GM18907 (cell line): Measurements from ENCODE around the gene LCE2D.
"Not testable (repeated sequence)": the region's sequence is repeated elsewhere in the genome, so short reads cannot be mapped to it uniquely, and the experiment has no call there.

Experiments used
- ATAC-seq: cut with Tn5 transposase; IDR thresholded peaks from one replicate; pipeline ENCODE4 v1.9.1; 2021; ENCODE audit warnings: mild to moderate bottlenecking, moderate library complexity; ENCODE audit not compliant: unreplicated experiment

Gene LCE2D, protein sequence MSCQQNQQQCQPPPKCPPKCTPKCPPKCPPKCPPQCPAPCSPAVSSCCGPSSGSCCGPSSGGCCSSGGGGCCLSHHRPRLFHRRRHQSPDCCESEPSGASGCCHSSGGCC

DNA sequence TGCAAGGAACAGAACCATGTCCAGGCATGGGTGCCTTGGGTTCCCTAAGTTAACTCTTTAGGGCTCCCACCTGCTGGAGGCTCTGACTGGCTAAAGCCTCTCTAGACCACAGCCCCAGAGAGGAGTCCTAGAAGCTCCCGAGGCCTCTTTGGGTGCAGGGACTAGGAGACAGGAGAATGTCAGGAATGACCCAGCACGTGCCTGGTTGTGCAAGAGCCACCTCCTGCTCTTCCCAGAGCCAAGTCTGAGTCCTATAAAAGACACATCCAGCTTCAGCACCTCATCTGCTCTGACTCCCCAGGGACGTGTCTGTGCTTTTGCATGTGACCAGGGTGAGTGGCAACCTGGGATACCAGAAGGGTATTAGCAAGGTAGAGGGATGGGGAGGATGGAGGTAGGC lies at the start of gene LCE2D:
Gene LCE2D, plus strand, starts transcription at position 283 of the 400 bp plus-strand sequence. CDS start 726 bp downstream, outside the sequence.
- ATAC-seq: no peak

DNA sequence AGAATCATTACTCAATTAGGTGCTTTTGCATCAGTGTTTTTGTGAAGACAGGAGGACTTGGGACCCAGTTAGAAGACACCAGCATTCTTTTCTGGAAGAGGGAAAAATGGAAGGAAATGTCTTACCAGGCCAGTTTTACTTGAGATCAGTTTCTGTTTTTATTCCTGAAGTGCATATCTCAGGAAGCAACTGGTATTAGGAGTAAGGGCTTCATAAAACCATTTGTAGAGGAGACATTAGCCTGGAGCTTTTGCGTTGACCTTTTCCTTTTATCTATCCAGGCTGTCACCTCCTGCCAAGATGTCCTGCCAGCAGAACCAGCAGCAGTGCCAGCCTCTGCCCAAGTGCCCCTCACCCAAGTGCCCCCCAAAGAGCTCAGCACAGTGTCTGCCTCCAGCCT lies 49.7 kb upstream of the LCE2D start, which contains the start of gene LCE3B:
Gene LCE3B, plus strand, starts transcription at position 301 of the 400 bp plus-strand sequence. Its CDS starts 0 bp downstream, at position 301.
- ATAC-seq: no peak

DNA sequence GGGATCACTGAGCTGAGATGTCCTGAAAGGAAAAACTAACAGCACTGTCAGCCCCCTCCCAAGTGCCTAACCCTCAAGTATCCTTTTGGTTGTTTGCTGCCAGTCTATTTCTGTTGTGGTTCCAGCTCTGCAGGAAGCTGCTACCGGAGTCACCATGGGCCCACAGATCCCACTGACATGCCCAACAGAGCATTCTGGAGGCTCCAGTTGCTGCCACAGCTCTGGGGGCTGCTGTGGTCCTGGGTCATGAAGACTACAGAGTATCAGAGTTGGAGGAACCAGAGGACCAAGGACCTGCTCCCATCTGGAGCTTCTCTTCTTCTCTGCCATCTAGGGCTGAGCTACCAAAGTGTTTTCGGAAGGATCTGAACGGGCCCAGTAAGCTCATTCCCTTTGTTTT lies 41.2 kb upstream of the LCE2D start:
- ATAC-seq: no peak

DNA sequence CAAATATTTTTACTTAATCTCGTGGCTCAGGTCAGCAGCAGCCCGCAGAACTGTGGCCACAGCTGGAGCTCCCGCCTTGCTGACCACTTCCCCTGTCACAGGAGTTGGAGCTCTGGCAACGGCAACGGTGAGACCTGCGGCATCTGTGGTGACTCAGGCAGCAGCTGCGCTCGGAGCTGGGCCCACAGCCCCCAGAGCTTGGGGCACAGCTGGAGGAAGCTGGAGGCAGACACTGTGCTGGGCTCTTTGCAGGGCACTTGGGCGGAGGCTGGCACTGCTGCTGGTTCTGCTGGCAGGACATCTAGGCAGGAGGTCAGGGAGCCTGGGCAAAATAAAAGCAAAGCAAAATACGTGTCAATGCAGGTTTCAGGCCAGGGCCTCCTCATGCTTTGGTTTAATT lies 40.4 kb upstream of the LCE2D start, which contains the start of gene LCE3A:
Gene LCE3A, minus strand, starts transcription at position 301 of the 400 bp plus-strand sequence. Its CDS starts 0 bp downstream, at position 301.
- no peak for ATAC-seq

DNA sequence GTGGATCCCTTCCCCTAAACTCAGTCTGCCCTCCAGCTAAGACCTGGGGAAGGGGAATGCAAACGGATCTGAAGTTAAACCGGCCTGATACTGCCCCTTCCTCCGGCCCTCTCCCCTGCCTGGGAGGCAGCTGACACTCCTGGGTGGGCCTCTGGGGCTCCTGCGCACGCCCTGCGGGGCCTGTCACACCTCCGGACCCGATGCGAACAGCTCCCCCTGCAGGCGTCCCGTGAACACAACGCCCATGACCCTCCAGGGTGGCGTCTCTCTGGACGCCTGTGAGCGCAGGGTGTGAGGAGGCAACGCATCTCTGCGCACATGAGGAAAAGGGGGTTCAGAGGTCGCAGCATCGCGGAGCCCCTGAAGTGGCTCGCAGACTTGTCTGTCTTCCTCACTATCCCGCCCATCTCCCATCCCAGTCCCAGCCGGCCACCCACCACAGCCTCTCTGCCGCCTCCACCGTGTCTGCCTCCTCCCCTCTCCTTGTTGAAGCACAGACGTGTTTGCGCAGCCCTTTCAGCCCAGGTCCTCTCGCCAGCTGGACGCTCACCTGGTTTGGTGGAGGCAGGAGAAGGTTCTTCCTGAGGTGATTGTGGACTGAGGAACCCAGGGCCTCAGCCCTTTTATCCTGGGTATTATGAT lies 39.9 kb upstream of the LCE2D start:
- ATAC-seq: no peak

DNA sequence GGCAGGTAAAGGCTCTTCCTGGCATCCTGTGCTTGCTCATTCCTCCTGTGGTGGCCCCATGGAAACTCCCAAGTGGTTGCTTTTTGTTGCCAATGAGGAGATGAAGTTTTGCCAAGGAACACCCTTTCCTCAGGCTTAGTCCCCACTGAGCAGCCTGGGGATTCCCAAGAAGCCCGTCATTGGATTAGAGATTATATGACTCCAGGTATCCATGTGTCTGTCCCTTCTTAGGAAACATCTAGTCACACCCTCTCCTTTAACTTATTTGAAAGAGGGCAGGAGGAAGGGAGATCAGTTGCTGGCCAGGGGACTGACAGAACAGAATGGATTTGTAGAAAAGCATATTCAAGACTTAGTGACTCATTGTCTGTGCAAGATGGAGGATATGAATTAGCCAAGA lies 36.4 kb upstream of the LCE2D start:
- no peak for ATAC-seq

DNA sequence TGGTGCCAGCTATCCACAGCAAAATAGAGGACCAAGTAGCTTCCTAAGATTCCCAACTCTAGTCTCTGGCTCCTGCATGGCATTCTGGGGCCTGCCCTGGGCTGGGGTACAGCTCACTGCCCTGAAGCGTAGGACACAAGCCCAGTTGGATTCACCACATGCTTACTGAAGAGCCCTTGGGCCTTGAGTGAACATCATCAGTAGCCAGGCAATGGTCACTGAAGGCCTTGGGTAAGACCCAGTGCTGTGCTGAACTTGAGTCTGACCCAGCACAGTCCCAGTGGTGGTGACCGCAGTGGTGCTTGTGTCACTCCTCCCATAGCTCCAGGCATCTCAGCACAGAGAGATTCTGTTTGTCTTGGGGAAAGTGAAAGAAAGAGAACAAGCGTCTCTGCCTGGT lies 32.6 kb upstream of the LCE2D start:
- ATAC-seq: no peak

DNA sequence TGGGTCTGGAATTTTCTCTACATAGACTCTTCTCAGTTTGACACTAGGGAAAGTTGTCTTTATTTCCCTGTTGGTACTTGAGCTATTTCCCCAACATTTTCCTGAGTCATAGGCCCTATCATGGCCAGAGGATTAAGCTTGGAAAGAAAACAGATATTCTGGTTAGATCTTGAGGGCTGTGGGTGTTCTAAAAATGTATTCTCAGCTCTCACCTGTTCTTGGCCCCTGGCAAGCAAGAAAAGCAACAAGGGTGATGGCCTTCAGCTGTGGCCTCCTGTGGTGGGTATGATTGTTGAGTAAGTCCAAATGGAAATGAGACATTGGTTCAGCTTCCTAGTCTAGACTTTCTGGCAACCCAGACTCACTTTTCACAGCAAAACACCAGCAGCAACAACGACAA lies 22.8 kb upstream of the LCE2D start:
- ATAC-seq: no peak

DNA sequence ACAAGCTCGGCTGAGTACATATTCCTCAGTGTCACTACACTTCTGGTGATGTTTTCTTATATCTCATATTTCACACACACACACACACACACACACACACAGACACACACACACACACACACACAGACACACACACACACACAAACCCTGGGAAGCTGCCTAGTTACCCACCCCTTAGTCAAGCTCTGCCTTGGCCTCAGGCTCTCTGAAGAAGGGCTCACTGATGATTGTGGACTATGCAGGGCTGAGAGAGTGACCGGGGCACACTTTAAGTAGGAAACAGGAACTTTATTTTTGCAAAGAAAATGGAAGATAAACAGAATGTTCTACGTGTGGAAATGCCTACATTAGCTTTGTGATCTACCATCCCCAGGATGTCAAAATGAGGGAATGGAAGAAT lies 19.2 kb upstream of the LCE2D start:
- ATAC-seq: no peak

DNA sequence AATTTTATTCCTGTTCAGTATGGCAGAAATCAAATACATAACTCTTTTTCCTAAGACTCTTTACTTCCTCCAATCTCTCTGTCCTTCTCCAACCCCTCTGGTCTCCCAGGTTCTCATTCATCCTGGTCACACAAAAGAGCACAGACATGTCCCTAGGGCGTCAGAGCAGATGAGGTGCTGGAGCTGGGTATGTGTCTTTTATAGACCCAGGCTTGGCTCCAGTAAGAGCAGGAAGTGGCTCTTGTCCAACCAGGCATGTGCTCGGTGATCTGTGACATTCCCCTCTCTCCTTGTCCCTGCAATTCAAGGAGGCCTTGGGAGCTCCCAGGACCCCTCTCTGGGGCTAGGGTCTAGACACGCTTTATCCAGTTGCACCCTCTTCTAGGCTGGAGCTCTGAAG lies 18.0 kb upstream of the LCE2D start:
- ATAC-seq: no peak

DNA sequence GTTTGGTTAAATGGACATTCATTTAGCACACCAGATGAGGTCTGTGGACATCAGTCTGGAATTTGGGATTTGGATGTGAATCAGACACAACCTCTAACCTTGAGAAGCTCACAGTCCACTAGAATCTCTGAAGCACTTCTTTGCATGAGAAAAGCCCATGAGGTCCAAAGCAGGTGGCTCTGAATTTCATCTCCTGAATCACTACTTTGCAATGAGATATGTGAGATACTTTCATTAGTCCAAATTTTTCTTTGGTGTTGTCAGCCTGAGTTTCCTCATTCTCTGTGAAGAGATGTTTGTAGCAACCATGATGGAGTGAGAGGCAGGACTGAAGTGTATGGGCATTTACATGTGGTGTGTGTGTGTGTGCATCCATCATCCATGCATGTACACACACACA lies 16.5 kb upstream of the LCE2D start:
- no peak for ATAC-seq

DNA sequence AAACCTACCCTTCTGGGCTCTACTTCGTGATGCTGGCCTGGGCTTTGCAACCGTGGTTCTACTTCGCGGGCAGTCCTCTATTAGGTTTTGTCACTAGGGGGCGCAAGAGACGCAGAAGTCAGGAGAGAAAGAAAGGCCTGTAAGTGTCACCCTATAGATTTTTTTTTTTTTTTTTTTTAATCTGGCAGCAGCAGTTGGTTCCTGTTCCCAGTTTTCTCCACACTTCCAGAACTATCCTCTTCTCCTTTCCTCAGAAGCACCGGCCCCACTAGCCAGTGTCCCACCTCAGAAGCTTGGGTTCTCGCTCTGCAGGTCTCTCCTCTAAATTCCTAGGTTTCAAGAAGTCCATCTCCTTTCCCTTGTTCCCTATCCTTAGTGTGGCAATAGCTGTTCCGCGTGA lies 9.1 kb upstream of the LCE2D start:
- ATAC-seq: peak; percentile 45

DNA sequence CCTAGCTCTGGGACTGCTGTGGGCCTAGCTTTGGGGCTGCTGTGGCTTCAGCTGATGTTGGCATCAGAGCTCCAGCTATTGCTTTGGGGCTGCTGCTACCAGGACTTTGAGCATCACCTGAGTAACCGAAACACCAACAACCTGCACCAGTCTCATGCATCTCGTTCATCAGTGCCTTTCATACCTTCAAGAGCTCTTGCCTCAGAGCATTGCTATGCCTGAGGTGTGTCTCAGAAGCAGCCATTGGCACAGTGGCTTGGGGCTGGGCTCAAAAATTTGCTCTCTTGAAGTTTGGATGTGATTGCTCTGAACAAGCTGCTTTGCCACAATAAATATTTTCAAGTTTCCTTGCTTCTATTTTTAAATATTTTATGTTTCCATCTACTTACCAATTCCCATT lies 6.7 kb upstream of the LCE2D start:
- ATAC-seq: no peak

DNA sequence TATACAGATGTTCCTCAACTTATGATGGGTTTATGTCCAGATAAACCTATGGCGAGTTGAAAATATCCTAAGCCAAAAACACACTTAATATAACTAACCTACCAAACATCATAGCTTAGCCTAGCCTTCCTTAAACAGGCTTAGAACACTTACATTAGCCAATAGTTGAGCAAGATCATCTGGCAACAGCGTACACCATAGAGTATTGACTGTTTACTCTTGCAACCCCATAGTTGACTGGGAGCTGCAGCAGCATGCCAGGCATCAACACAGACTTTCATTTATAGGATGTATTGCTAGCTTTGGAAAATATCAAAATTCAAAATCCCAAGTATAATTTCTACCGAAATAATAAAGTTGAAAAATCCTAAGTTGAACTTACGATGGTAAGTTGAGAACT lies 5.5 kb upstream of the LCE2D start:
- no peak for ATAC-seq

DNA sequence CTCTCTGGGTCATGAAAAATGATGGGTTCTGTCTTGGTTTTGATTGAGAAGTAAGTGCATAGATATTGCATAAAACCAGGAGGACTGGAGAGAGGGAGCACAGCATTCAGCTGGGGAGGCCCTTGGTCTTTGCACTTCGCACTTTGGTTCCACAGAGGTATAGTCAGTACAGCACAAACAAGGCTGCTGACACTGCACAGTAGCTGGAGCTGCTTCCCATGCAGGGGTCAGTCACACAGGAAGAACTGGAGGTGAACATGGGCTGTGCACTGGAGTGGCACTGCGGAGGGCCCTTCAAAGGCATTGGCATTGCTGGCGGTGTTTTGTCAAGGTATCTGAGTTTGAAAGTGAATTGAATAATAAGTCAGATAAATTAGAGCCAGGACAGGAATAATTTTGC lies 4.5 kb upstream of the LCE2D start:
- ATAC-seq: no peak

DNA sequence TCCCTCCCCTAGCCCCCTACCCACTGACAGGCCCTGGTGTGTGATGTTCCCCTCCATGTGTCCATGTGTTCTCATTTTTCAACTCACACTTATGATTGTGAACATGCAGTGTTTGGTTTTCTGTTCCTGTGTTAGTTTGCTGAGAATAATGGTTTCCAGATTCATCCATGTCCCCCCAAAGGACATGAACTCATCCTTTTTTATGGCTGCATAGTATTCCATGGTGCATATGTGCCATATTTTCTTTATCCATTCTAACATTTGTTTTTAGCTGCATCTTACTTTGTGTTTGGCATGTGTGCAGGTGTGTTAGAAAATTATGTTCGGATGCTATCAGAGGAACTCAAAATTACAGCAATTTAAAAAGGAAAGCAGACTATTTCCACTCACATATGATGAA lies 3.0 kb downstream of the LCE2D start:
- not testable (repeated sequence) for ATAC-seq

DNA sequence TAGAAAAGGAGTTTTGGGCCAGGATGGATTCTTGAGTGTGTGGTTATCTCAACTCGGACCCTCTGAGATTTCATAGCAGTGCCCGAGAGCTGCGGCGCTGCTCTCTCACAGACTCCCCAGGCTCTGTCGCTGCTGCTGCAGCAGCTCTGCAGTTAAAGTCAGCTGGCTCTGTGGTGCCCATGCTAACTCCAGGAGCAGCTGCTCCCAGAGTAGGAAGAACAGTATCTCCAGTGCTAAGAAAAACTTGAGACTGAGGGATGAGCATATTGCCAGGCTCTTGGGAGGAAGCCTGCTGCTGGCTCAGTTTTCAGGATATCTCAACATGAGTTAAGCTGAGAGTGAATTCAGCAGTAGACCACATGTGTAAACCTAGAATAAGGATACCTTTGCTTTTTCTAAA lies 4.5 kb downstream of the LCE2D start:
- ATAC-seq: no peak

DNA sequence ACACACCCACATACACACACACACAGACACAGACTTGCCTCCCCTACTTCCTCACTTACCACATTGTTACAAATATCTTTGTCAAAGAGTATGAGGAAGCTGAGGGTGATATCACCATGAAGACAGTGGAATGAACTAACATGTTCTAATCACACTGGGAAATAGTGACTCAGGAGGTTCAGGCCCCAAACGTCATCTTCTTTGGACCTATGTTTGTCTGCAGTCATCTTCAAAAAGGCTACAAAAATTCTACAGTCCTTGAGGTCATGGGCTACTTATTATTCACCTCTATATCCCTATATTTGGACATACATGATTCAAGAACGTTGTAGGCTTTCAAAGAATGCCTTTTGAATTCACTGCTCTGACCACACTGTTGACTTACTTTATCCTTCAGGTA lies 9.8 kb downstream of the LCE2D start:
- no peak for ATAC-seq

DNA sequence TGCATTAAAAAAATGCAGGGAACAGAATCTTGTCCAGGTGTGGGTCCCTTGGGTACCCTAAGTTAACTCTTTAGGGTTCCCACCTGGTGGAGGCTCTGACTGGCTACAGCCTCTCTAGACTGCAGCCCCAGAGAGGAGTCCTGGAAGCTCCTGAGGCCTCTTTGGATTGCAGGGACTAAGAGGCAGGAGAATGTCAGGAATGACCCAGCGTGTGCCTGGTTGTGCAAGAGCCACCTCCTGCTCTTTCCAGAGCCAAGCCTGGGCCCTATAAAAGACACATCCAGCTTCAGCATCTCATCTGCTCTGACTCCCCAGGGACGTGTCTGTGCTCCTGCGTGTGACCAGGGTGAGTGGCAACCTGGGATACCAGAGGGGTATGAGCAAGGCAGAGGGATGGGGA lies 11.8 kb downstream of the LCE2D start, which contains the start of gene LCE2C:
Gene LCE2C, plus strand, starts transcription at position 297 of the 400 bp plus-strand sequence. CDS start 737 bp downstream, outside the sequence.
- not testable (repeated sequence) for ATAC-seq

DNA sequence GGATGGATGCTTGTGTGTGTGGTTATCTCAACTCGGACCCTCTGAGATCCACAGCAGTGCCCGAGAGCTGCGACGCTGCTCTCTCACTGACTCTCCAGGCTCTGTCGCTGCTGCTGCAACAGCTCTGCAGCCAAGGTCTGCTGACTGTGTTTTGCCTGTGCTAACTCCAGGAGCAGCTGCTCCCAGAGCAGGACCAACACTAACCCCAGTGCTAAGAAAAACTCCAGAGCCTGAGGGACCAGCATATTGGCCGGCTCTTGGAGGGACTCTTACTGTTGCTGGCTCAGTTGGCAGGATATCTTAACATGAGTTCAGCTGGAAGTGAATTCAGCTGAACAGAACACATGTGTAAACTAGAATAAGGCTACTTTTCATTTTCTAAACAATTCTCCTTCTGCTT lies 16.3 kb downstream of the LCE2D start:
- no peak for ATAC-seq

DNA sequence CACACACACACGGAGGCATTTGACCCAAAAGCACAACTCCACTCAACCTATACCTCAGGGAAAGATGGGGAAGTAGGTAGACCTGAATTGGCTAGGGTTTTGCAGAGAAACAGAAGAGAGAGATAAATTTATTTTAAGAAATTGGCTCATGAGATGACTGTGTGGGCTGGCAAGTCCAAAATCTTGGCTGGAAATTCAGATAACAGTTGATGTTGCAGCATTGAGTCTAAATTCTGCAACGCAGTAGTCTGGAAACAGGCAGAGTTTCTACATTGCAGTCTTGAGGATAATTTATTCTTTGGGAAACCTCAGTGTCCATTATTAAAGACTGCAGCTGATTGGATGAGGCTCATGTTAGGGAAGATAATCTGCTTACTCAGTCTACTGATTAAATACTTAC lies 18.4 kb downstream of the LCE2D start:
- no peak for ATAC-seq

DNA sequence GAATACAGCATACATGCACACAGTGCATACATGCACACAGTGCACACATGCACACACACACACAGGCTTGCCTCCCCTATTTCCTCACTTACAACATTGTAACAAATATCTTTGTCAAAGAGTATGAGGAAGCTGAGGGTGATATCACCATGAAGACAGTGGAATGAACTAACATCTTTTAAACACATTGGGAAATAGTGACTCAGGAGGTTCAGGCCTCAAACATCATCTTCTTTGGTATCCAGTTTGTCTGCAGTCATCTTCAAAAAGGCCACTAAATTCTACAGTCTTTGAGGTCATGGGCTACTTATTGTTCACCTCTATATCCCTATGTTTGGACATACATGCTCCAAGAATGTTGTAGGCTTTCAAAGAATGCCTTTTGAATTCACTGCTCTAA lies 20.7 kb downstream of the LCE2D start:
- no peak for ATAC-seq

DNA sequence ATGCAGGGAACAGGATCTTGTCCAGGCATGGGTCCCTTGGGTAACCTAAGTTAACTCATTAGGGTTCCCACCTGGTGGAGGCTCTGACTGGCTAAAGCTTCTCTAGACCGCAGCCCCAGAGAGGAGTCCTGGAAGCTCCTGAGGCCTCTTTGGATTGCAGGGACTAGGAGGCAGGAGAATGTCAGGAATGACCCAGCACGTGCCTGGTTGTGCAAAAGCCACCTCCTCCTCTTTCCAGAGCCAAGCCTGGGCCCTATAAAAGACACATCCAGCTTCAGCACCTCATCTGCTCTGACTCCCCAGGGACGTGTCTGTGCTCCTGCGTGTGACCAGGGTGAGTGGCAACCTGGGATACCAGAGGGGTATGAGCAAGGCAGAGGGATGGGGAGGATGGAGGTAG lies 22.6 kb downstream of the LCE2D start, which contains the start of gene LCE2B:
Gene LCE2B, plus strand, starts transcription at position 301 of the 400 bp plus-strand sequence. CDS start 721 bp downstream, outside the sequence.
- ATAC-seq: not testable (repeated sequence)
